C4-2B (cell line): Measurements from ENCODE around the gene MED26.
A peak's percentile ranks its signal among the peaks of the same experiment; 100 is the strongest.
"Not testable (repeated sequence)": the region's sequence is repeated elsewhere in the genome, so short reads cannot be mapped to it uniquely, and the experiment has no call there.

Experiments used
- H3K27ac ChIP-seq: fragments of 450-650 bp; 2 replicates; pipeline ENCODE4 v1.5.1; 2017
- ZFX ChIP-seq: fragments of 450-650 bp; IDR thresholded peaks from 2 replicates; pipeline ENCODE4 v1.6.1; 2017
- TF ChIP-seq, protein P1 (sequence below): fragments of 450-650 bp; conservative IDR thresholded peaks from 2 replicates; pipeline ENCODE4 v1.5.1; 2017; ENCODE audit warnings: mild to moderate bottlenecking

Gene MED26

GRCh38 chr19:16628183-16628983 is at the start of gene MED26:
Gene MED26 (minus strand): TSS chr19:16628204. CDS start chr19:16627943, 261 bp downstream.
- H3K27ac ChIP-seq, result peak within 1 kb of the TSS; percentile 96
- TF ChIP-seq ZFX, result no peak
- TF ChIP-seq, protein P1, sequence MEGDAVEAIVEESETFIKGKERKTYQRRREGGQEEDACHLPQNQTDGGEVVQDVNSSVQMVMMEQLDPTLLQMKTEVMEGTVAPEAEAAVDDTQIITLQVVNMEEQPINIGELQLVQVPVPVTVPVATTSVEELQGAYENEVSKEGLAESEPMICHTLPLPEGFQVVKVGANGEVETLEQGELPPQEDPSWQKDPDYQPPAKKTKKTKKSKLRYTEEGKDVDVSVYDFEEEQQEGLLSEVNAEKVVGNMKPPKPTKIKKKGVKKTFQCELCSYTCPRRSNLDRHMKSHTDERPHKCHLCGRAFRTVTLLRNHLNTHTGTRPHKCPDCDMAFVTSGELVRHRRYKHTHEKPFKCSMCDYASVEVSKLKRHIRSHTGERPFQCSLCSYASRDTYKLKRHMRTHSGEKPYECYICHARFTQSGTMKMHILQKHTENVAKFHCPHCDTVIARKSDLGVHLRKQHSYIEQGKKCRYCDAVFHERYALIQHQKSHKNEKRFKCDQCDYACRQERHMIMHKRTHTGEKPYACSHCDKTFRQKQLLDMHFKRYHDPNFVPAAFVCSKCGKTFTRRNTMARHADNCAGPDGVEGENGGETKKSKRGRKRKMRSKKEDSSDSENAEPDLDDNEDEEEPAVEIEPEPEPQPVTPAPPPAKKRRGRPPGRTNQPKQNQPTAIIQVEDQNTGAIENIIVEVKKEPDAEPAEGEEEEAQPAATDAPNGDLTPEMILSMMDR, result no peak

DNA sequence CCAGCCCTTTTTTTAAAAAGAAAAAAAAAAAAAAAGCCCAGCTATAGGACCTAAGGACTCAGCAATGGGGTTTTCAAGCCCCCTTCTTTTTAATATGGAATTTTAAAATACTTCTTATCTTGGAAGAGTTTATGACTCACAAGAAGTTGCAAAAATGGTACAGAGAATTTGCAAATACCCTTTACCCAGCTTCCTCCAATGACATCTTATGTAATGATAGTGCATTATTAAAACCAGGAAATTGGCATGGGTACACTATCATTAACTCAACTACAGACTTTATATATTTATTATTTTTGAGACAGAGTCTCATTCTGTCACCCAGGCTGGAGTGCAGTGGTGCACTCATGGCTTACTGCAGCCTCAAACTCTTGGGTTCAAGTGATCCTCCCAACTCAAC is 49.1 kb upstream of the MED26 start:
- TF ChIP-seq, protein P1, result no peak
- TF ChIP-seq ZFX, result no peak

GRCh38 chr19:16676101-16676798 is 48.2 kb upstream of the MED26 start:
- TF ChIP-seq, protein P1, result no peak
- TF ChIP-seq ZFX, result no peak
- H3K27ac ChIP-seq, result no peak overlapping the region

More for the DNA sequence above, 49.1 kb upstream of the MED26 start:
- H3K27ac ChIP-seq, result no peak overlapping the region

DNA sequence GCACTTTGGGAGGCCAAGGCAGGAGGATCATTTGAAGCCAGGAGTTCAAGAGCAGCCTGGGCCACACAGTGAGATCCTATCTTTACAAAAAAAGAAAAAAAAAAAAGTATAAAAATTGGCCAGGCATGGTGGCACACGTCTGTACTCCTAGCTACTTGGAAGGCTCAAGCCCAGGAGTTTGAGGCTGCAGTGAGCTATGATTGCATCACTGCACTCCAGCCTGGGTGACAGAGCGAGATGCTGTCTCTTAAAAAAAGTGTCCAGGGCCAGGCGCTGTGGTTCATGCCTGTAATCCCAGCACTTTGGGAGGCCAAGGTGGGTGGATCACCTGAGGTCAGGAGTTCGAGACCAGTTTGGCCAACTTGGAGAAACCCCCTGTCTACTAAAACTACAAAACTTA is 45.8 kb upstream of the MED26 start:
- H3K27ac ChIP-seq, result not testable (repeated sequence)

GRCh38 chr19:16673231-16673630 is 45.2 kb upstream of the MED26 start:
- TF ChIP-seq ZFX, result no peak
- TF ChIP-seq, protein P1, result no peak
- no peak overlapping the region for H3K27ac ChIP-seq

DNA sequence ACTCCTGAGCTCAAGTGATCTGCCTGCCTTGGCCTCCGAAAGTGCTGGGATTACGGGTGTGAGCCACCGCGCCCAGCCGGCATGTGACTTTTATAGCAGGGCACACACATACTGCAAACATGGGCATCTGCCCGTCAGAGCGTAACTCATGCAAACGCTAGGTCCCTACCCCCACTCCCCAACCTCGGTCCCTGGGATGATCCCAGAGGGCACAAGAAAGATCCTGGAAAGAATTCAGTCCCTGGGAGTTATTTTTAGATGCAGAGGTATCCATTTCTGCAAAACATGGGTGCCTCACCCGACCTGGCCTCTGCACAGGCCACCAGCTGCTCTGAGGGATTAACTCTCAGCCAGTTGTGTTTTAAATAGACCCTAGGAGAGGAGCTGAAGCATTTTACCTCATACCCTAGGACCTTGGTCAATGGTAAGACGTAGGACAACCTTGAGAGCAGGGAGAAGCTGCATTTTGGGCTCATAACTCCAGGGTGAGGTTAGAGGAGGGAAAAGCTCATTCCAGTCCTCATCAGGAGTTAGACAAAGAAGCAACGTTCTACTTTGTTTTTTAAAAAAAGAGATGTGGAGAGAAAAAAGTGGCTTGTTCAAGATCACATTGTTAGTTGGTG is 43.8 kb upstream of the MED26 start:
- H3K27ac ChIP-seq, result no peak overlapping the region
- TF ChIP-seq, protein P1, result no peak
- TF ChIP-seq ZFX, result no peak

GRCh38 chr19:16670291-16670690 is 42.3 kb upstream of the MED26 start:
- no peak overlapping the region for H3K27ac ChIP-seq
- TF ChIP-seq, protein P1, result no peak
- TF ChIP-seq ZFX, result no peak

DNA sequence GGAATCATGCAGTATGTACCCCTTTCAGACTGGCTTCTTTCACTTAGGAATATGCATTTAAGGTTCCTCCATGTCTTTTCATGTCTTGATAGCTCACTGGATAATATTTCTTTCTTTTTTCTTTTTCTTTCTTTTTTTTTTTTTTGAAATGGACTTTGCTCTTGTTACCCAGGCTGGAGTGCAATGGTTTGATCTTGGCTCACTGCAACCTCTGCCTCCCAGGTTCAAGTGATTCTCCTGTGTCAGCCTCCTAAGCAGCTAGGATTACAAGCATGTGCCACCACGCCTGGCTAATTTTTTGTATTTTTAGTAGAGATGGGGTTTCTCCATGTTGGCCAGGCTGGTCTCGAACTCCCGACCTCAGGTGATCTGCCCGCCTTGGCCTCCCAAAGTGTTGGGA is 40.7 kb upstream of the MED26 start:
- H3K27ac ChIP-seq, result not testable (repeated sequence)
